Measurements from ENCODE around the gene CCNY.

GRCh38 chr10:35536789-35537188 lies 200.5 kb downstream of the CCNY start:
- TF ChIP-seq, protein P1, sequence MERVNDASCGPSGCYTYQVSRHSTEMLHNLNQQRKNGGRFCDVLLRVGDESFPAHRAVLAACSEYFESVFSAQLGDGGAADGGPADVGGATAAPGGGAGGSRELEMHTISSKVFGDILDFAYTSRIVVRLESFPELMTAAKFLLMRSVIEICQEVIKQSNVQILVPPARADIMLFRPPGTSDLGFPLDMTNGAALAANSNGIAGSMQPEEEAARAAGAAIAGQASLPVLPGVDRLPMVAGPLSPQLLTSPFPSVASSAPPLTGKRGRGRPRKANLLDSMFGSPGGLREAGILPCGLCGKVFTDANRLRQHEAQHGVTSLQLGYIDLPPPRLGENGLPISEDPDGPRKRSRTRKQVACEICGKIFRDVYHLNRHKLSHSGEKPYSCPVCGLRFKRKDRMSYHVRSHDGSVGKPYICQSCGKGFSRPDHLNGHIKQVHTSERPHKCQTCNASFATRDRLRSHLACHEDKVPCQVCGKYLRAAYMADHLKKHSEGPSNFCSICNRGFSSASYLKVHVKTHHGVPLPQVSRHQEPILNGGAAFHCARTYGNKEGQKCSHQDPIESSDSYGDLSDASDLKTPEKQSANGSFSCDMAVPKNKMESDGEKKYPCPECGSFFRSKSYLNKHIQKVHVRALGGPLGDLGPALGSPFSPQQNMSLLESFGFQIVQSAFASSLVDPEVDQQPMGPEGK (CRISPR knock-in tag; IDR thresholded peaks at IDR 0.05) = no peak
- TF ChIP-seq KAT7 (CRISPR knock-in tag; IDR thresholded peaks at IDR 0.05; ENCODE audit: borderline replicate concordance) = no peak
- TF ChIP-seq THAP7 (CRISPR knock-in tag; IDR thresholded peaks at IDR 0.05) = no peak
- TF ChIP-seq EP300 (IDR thresholded peaks at IDR 0.05; ENCODE audit: low read depth in 2 of 2, low read length in 2 of 2) = no peak
- no peak for TF ChIP-seq EP300 (CRISPR knock-in tag; IDR thresholded peaks at IDR 0.05; ENCODE audit: borderline replicate concordance)
- no peak for TF ChIP-seq HDAC2 (CRISPR knock-in tag; IDR thresholded peaks at IDR 0.05)
- no peak for TF ChIP-seq CTCF (CRISPR knock-in tag; IDR thresholded peaks at IDR 0.05)
- no peak for TF ChIP-seq REST (IDR thresholded peaks at IDR 0.05; ENCODE audit: borderline replicate concordance in 1 of 2, low read depth in 1 of 2, low read length in 2 of 2)
- TF ChIP-seq GABPA (IDR thresholded peaks at IDR 0.05; ENCODE audit: low read depth, low read length) = no peak
- TF ChIP-seq GABPA (CRISPR knock-in tag; IDR thresholded peaks at IDR 0.05; ENCODE audit: low read depth) = no peak
- TF ChIP-seq CREM (IDR thresholded peaks at IDR 0.05) = no peak
- no peak for TF ChIP-seq CREM (CRISPR knock-in tag; IDR thresholded peaks at IDR 0.05)
- TF ChIP-seq RFX5 (IDR thresholded peaks at IDR 0.05; ENCODE audit: low read depth, low read length) = no peak
- TF ChIP-seq ZNF749 (CRISPR knock-in tag; IDR thresholded peaks at IDR 0.05; ENCODE audit: borderline replicate concordance) = no peak

All from HepG2 (cell line).